ENCODE results near the gene CAPN2. TPM values are rescaled to one million over a fixed set of nuclear protein-coding genes. Genes with fewer than 3 reads are reported as not detected.

Gene CAPN2
- total RNA-seq, 6 experiments from 2014 or later, result 380 to 424 (median 413) TPM

DNA sequence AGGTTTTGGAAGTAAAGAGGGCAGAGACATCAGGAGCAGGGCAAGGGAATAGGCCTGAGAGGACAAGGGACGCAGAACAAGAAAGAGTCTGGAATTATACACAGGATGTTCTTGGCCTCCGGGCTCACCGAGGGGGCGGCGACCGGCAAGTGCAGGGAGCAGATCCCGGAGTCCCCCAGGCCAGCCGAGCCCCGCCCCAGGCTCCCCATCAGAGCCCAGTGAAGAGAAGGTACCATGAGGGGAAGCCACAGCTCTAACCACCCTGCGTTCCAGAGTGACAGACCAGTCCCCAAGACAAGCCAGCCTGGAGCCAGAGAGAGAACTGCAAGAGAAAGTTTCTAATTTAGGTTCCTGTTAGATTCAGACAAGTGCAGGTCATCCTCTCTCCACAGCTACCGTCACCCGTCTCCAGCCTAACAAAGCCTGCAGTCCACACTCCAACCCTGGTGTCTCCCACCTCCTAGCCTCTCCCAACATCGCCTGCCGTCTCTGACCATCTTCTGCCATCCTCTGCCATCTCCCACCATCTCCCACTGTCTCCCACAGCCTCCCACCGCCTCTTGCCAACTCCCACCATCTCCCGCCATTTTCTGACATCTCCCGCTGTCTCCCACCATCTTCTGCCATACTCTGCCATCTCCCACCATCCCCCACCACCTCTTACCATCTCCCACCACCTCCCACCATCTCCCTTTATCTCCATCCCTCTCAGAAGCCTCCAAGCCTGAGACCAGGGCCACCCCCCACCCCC, 42.5 kb downstream of the CAPN2 start:
- Mint-ChIP-seq H3K4me3 (no peak overlapping the region), H3K9me3 (no peaks in the 10 kb centered on the region), H3K36me3 (ENCODE audit: low read depth) (peaks cover 52% of the 10 kb centered on the region)

DNA sequence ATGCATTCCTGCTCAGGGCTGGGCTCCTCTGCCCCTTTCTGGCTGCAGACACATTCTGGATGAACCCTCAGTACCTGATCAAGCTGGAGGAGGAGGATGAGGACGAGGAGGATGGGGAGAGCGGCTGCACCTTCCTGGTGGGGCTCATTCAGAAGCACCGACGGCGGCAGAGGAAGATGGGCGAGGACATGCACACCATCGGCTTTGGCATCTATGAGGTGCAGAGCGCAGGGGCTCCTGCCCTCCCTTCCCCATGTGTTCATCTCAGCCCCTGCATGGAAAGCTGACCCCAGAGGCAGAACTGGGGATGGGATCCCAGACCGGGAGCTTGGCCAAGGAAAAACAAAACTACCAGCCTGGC, 43.1 kb downstream of the CAPN2 start:
- no peak for TF ChIP-seq CTCF (IDR thresholded peaks at IDR 0.05)
- Mint-ChIP-seq H3K27ac (peak overlapping the region; percentile 26; the same call in 1 of the 2 replicates), H3K9me3 (no peaks in the 10 kb centered on the region), H3K4me1 (ENCODE audit: low read depth) (no peaks in the 10 kb centered on the region), H3K4me3 (no peak overlapping the region), H3K27me3 (ENCODE audit: insufficient read depth) (peaks cover 6% of the 10 kb centered on the region), H3K36me3 (ENCODE audit: low read depth) (peaks cover 50% of the 10 kb centered on the region)
- DNase-seq, result no peak

More for the DNA sequence above, 42.5 kb downstream of the CAPN2 start:
- TF ChIP-seq CTCF (IDR thresholded peaks at IDR 0.05), result no peak
- Mint-ChIP-seq H3K27me3 (ENCODE audit: insufficient read depth) (peaks cover 3% of the 10 kb centered on the region), H3K4me1 (ENCODE audit: low read depth) (no peaks in the 10 kb centered on the region), H3K27ac (0 out of 2 replicates have a peak overlapping the region, but pooled peaks have one; percentile 26)
- DNase-seq, result no peak

DNA sequence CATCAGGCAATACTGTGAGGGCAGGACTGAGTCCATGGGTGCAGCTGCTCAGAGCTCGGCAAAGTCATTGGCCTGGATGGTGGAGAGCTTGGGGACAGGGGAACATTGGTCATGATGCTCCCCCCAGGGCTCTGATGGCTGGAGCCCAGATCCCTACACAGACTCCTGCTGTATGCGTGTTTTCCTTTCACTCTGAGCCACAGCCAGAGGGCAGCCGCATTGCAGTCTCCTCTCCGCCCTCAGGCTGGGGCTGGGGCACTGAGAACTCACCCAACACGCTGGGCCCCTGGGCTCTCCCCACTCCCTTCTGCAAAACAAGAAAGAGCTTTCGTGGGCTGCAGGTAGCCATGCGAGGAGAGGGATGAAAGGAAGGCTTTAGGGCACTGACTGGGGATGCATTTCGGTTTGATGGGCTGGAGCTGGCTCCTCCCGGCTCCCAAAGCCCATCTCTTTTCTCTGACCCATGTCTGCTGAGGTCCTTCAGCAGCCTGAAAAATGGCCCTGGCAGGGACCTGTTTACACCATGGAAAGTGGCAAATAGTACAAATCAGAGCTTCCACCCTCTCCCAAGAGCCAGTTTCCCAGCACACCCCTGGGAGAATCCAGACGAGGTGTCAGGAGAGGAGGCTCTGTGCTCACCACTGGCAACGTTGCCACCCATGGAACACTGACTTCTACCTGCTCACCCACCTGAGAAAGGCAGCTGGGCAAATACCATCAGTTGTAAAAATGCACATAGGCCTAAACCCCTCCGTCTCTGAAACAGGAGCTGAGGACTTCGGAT, 43.8 kb downstream of the CAPN2 start:
- no peak for DNase-seq
- TF ChIP-seq CTCF (IDR thresholded peaks at IDR 0.05), result no peak
- H3K27me3 Mint-ChIP-seq (ENCODE audit: insufficient read depth), result peaks cover 6% of the 10 kb centered on the region
- no peak overlapping the region for H3K4me3 Mint-ChIP-seq
- H3K9me3 Mint-ChIP-seq, result no peaks in the 10 kb centered on the region
- H3K4me1 Mint-ChIP-seq (ENCODE audit: low read depth), result 0 out of 2 replicates have a peak, but pooled peaks cover 1% of the 10 kb centered on the region
- peaks cover 52% of the 10 kb centered on the region for H3K36me3 Mint-ChIP-seq (ENCODE audit: low read depth)
- H3K27ac Mint-ChIP-seq, result no peak overlapping the region; the same call in 1 of the 2 replicates

DNA sequence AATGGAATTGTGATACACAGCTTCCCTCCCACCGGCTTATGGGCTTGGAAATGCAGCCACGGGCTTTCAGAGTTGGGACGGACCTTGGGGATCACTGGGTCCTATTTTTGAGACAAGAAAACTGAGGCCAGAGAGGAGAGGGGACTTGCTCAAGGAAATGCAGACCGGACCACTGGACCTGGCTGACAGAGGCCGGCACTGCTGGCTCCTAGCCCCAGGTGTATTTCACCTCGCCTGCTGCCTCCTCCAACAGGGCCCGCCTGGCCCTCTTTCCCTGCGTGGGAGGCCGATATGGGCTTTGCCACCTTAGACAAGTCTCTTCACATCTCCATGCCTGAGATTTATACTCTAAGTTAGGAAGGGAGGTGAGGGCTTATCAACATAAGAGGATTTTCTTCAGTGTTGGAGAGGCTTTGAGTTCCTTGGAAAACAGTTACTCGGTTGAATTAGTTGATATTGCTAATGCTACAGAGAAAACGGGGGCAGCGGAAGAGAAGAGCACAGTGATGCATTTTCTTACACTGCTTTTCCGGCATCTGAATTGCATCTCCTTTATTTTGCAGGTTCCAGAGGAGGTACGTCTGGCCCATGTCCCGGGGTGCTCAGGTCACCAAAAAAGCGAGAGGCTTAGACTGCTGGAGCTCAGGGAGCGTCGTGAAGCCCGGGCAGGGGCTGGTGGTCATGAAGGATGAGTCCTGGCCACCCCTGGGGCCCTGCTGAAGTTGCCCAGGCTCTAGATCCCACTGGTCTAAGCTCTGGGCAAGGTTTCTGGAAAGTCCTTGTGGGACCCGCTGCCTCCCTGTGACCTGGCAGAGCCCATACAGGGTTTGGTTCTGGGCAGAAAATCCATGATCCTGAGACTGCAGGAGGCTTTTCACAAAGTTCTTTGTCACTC, 44.7 kb downstream of the CAPN2 start:
- Mint-ChIP-seq H3K9me3 (no peaks in the 10 kb centered on the region), H3K36me3 (ENCODE audit: low read depth) (peaks cover 53% of the 10 kb centered on the region), H3K27ac (peak overlapping the region; percentile 54), H3K27me3 (ENCODE audit: insufficient read depth) (peaks cover 6% of the 10 kb centered on the region), H3K4me1 (ENCODE audit: low read depth) (0 out of 2 replicates have a peak, but pooled peaks cover 5% of the 10 kb centered on the region), H3K4me3 (no peak overlapping the region; the same call in 1 of the 2 replicates)
- TF ChIP-seq CTCF (IDR thresholded peaks at IDR 0.05), result no peak
- DNase-seq, result no peak

GRCh38 chr1:223758734-223759133, 46.4 kb downstream of the CAPN2 start:
- Mint-ChIP-seq H3K36me3 (ENCODE audit: low read depth) (peaks cover 54% of the 10 kb centered on the region), H3K9me3 (no peaks in the 10 kb centered on the region), H3K4me3 (no peak overlapping the region), H3K27ac (no peak overlapping the region), H3K4me1 (ENCODE audit: low read depth) (0 out of 2 replicates have a peak, but pooled peaks cover 12% of the 10 kb centered on the region), H3K27me3 (ENCODE audit: insufficient read depth) (peaks cover 10% of the 10 kb centered on the region; the same call in 1 of the 2 replicates)
- DNase-seq, result no peak
- no peak for TF ChIP-seq CTCF (IDR thresholded peaks at IDR 0.05)
